ENCODE results near the gene HBP1.

DNA sequence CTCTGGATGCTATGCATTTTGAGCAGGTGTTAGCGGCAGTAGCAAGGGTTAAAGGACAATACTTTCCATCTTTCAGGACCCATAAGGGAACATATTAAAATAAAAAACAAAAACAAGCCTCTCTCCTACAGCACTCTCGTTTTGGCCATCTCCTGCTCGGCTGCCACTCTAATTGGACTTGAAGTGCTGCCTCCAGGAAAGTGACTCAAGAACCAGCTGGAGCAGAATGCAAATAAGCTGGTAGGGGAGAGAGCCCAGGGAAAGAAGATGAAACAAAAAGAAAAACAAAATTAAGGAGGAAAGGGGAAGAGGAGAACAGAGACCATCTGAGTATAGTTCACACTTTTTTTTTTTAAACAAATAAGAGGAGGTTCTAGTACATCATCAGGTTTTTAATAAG is 65.6 kb downstream of the HBP1 start:
- TF ChIP-seq, protein P1, sequence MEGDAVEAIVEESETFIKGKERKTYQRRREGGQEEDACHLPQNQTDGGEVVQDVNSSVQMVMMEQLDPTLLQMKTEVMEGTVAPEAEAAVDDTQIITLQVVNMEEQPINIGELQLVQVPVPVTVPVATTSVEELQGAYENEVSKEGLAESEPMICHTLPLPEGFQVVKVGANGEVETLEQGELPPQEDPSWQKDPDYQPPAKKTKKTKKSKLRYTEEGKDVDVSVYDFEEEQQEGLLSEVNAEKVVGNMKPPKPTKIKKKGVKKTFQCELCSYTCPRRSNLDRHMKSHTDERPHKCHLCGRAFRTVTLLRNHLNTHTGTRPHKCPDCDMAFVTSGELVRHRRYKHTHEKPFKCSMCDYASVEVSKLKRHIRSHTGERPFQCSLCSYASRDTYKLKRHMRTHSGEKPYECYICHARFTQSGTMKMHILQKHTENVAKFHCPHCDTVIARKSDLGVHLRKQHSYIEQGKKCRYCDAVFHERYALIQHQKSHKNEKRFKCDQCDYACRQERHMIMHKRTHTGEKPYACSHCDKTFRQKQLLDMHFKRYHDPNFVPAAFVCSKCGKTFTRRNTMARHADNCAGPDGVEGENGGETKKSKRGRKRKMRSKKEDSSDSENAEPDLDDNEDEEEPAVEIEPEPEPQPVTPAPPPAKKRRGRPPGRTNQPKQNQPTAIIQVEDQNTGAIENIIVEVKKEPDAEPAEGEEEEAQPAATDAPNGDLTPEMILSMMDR (IDR thresholded peaks at IDR 0.05 in 4 of 5, conservative IDR thresholded peaks at IDR 0.05 in 1 of 5), result no peak
- TF ChIP-seq POLR2A (IDR thresholded peaks at IDR 0.05), result no peak
